ENCODE results near the gene PSMA7.

PSMA7 gene

DNA sequence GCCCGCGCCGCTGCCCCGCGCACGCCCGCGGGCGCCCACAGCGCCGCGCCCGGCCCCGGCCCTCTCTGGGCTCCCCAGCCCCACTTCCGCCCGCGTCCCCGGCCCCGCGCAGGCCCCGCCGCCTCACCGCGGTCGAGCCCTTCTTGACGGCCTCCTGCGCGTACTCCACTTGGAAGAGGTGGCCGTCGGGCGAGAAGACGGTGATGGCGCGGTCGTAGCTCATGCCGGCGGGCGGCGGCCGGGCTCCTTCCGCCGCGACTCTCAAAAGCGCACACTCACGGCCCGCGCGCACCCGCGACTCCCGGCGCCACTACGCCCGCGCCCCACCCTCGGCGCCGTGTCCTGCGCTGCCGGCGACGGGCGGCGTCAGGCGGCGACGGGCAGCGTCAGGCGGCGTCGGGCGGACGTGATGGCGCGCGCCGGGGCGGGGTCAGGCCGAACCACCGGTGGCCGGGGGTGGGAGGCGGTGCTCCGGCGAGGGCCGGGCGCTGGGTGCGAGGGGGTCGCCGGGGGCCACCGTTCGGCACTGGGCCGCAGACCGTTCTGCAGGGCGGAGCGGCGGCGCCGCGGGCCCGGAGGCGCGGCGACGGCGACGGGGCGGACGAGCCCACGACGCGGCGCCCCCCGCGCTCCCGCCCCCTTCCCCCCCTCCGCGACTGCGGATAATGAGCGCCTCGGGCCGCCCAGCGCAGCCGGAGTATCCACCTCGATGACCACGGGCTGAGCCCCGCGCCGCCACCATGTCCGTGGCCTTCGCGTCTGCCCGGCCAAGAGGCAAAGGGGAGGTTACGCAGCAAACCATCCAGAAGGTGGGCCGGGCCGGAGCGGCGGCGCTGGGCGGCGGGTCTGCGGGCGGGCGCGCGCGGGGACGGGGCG lies at the start of gene PSMA7, which contains the start of gene SS18L1:
Gene PSMA7 (minus strand): TSS at position 314 of the 876 bp plus-strand sequence. CDS start 91 bp downstream, at position 223.
Gene SS18L1 (plus strand): TSS at position 689 of the 876 bp plus-strand sequence. CDS start 52 bp downstream, at position 741.
- peak; percentile 49 for DNase-seq

DNA sequence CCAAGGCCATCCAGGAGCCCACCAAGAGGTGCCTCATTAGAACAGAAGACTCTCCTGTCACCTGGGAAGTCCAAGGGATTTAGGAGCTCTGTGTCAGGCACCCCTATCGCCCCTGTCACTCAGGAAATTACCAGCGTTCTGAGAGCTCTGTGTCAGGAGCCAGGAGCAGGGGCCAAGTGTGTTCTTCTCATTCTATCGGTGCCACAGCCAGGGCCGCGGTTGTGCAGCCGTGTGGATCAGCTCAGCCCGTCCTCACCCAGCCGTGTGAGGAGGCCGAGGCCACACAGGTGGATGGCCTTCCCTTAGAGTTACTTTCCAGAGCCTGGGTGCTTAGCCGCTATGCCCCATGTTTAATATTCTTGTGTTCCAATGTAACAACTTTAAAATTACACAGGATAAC lies 49.4 kb upstream of the PSMA7 start:
- DNase-seq = no peak

DNA sequence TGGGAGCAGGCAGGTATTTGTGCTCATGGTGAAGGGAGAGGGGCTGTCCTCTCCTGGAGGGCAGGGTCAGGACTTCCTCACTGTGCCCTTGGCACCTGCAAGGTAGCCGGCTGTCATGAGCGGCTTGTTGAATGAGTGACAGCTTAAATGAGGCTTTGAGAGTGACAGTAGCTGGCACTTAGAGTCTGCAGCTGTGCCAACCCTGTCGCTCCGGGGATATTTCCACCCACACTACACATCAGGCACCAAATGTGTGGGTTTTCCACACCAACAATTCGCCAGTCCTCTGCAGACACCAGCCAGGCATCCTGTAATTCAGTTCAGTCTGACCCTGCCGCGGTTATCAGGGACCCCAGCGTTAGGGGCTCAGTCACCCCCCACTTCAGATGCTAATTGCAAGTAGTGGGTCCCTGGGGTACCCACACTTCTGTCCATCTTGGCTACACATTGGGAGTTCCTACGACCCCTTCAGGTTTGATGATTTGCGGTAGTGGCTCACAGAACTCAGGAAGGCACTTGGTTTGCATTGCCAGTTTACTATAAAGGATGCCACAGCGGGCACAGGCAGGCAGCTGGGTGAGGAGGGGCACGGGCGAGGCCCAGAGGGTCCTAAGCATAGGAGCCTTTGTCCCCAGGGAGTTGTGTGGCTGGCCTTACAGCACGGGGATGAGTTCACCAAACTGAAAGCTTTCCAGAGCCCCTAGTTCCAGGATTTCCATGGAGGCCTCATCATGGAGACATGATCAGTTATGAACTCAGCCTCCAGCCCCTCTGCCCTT lies 48.8 kb upstream of the PSMA7 start:
- no peak for DNase-seq

DNA sequence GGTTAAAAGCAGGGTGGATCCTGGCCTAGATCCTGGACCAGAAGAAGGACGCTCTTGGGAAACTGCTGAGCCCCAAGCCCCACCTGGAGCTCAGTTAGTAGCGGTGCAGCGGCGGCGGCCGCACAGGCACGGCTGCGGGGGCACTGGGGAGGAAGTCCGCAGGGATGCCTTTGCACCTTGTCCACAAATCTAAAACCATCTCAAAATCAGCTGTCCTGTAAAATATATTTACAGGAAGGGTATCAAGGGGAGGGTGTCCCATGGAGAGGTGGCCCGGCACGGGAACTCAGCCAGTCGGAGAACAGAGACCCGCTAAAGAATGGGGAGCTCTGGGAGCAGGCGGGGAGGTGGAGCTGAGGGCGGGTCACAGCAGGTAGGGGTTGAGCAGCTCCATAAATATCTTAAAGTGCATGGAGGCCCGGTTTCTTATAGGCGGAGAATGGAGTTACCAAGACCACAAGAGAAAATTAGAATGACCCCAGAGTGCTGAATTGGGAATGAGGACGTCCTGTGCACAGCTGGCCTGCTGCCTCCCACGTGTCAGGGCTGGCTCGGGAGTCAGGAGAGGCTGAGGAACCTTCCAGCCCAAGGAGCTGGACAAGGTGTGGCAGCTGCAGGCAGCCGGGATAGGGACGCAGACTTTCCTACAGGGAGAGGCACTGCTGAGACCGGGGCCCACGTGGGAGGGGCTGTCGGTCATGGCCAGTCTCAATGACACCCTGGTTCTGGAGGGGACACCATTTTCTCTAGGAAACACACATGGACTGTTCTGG lies 47.6 kb upstream of the PSMA7 start:
- no peak for DNase-seq

DNA sequence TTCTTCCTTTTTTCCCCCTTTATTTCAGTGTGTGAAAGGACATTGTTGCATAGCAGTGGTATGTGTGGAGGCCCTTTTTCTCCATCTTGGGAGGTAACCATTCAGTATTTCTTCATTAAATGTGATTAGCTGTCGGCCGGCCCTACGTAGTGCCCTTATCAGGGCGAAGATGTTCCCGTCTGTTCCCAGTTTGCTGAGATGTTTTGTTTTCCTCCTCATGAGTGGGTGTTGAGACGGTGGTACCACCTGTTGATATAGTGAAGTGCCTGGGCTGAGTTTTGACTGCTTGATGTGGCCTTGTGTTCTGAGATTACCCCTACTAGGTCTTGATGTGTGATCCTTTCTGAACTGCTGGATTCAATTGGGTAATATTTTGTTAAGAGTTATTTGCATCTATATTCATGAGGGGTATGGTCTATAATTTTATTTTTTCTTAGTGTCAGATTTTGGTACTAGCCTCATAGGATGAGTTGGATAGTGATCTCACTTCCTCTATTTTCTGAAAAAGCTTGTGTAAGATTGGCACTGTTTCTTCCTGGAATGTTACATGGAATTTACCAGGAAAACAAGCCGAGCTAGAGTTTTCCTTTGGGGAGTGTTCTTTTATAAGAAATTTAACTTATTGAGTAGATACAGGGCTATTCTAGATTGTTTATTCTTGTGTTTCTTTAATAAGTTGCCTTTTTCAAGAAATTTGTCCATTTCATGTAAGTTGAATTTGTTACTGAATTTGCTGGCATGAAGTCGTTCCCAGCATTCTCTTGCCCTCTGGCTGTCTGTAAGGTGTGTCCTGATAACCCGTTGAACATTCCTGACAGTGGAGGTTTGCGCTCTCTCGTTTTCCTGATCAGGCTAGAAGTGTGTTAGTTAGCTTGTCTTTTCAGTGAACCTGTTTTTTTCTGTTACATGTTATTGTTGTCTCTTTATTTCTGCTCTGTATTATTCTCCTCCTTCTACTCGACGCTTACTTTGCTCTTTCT lies 44.0 kb upstream of the PSMA7 start:
- no peak for DNase-seq

DNA sequence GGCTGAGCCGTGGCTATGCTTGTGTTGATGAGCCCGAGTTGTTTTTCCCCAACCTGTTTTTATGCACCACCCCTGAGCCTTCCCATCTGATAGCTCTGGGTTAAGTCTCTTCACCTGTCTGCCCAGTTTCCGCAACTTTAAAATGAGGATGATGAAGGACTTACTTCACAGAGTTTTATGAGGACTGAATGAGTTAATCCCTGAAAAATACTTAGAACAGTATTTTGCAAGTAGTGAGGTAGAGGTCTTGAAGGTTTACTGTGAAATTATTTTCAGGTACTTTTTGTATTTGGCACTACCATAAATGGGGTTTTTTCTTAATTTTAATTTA lies 42.9 kb upstream of the PSMA7 start:
- no peak for DNase-seq

DNA sequence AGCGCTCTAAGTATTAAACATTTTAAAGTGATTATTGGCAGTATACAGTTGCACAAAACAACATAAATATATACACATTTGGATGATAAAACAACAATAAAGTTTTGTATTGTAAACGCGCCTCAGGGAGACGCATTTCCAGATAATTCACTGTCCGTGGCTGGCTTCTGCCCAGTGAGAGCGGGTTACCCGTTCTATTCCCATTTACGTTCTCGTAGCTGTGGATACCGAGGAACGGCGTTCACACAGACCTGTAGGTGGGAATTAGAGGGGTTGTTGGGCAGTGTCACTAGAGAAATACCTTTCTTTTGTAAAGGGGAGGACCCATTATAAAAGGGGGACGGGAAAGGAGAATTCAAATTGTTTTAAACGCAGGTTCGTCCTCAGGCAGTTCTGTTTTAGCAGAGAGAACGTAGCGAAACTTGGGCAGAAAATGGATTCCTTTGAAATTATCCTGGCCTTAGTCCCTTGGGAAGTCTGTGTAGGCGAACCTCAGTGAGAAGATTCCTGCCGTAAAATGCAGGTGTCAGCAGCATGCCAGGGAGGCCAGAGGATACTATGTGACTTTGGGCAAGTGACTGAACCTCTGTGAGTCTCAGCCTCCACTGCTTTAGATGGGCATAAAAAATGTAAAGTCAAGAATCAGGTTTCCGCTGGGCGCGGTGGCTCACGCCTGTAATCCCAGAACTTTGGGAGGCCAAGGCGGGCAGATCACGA lies 40.4 kb upstream of the PSMA7 start:
- no peak for DNase-seq

DNA sequence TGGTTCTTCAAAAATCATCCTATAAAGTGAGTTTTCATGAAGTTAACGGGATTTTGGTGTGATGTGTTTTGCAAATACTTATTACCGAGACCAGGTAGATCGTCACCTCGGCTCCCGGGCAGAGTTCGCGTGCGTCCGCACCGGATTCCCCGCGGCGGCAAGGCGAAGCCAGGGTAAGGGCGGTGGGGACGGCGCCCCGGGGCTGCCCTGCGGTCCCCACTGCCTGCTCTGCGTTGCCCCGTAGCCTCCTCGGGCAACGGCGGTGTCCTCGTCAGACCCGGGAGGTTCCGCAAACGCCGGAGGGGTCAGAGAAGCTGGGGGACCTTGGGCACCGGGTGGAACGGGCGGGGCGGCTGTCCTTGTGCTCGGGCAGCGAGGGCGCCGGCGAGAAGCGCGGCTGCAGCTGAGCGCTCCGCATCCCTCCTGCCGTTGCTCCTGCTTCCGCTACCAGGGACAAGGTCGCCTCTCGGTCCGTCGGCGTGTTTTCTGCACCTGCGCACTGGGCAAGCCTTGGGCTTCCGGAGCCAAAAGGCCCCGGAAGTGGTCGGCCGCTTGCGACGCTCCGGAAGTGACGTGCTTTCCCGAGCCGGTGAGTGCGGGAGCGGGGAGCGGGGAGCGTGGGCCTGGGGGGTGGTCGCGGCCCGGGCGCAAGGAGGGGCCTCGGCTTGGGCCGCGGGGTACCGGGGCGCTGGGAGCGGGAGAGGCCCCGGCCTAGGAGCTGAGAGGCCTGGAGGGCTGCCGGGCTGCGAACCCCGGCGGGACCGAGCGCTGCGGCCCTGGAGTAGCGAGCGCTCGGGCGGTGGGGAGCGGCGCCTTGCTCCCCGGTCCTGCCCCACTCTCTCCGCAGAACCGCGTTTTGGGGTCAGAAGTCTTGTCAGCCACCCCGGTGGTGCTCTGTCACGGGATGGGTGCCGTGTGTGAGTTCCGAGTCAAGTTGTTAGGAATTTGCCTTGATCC lies 39.6 kb upstream of the PSMA7 start, which contains the start of gene MTG2:
Gene MTG2 (plus strand): TSS at position 560 of the 957 bp plus-strand sequence. CDS start 10,393 bp downstream, outside the sequence.
- peak; percentile 80 for DNase-seq

DNA sequence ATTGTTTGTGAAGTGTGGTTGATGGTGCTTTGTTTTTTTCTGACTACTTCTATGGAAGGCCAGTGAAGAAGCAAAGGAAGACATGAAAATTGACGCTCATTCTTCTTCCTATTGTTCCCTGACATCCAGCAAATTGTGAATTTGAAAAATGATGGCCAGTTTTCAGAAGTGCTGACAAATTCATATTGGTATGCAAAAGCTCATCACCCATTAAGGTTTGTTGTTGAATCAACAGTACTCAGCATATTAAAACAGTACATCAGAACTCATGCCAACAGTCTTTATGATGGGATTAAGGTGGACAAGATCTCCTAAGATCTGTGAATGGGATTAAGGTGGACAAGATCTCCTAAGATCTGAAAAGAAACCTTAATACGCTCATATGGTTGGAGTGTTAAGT lies 38.6 kb upstream of the PSMA7 start:
- DNase-seq = no peak

DNA sequence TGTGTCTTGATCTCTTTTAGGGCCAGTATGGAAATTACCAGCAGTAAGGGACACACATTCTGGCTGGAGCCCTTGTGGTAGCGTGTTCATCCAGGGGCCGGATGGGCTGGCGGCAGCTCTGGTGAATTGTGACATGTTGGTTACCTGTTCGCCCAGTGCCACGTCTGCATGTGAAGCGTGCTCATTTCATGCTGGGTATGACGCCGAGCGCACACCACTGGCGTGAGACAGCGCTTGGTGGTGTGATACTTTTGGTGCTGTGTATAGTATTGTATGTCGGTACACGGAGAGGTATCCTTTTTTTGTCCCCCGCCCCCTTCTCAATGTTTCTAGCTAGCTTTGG lies 35.9 kb upstream of the PSMA7 start:
- no peak for DNase-seq

DNA sequence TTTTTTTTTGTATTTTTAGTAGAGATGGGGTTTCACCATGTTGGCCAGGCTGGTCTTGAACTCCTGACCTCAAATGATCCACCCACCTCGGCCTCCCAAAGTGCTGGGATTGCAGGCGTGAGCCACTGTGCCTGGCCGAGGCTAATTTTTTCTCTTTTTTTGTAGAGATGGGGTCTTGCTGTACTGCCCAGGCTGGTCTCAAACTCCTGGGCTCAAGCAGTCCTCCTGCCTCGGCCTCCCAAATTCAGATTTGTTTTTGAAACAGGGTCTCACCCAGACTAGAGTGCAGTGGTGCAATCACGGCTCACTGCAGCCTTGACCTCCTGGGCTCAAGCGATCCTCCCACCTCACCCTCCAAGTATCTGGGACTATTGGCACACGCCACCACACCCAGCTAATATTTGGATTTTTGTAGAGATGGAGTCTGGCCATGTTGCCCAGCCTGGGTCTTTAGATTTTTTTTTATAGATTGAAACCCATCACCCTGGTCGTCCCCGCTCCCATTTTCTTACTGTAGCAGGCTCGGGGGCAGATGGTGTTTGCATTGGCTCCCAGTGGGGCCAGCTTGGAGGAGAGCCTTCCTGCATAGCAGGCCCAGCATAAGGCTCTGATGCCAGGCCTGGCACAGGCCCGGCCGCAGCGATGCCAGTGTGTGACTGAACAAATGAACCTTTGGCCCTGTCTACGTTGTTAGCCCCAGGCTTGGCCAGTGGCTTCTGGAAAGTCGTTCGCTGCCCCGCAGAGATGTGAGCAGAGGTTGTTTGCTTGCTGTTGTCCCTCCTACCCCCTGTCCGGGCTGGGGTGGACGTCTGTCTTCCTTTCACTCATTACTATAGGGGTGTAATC lies 35.3 kb upstream of the PSMA7 start:
- DNase-seq = no peak

DNA sequence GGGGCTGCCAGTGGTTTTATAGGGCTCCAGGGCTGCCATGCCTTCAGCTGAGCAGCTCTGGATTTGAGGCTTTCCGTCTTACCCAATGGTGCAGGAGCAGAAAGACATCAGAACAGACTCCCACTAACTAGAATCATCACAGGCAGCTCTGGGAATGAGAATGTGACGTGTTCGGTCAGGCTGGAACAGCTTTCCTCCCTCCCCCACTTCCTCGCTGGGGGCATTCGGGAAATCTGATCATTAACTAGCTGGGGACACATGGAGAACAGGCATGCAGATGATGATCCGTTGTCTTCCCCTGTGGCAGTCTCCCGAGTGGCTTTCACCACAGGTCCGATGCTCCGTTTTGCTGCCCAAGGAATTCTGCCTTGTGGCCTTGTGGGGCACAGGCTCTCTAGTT lies 34.1 kb upstream of the PSMA7 start:
- no peak for DNase-seq

DNA sequence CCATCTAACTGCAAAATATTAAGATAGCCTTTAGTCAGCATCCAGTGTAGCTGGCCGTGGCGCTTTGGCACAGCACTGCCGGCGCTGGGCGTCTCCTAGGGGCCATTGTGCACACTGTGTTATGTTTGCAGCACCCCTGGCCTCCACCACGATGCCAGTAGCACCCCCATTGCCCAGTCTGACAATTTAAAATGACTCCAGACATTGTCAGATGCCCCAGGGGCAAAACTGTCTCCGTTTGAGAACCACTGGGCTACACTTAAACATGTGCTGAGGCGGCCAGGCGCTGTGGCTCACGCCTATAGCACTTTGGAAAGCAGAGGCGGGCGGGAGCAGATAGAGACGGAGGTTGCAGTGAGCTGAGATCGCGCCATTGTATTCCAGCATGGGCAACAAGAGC lies 33.7 kb upstream of the PSMA7 start:
- DNase-seq = no peak

DNA sequence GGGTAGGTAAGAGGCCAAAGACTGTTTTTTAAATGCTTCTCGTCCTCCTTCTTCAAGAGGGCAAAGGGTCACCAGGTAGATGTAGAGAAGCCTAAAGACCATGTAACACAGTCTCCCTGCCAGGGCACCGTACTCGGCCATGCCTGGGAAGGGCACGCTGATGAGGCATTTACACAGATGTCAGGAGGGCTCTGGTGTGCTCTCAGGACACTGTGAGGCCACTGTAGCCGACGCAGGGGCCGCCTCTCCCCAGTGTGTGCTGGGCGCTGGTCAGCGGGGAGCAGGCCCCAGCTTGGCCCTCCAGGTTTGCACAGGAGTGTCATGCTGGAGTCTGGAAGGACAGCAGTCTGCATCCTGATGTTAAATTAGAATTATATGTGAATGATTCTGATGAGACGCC lies 32.5 kb upstream of the PSMA7 start:
- DNase-seq = no peak

DNA sequence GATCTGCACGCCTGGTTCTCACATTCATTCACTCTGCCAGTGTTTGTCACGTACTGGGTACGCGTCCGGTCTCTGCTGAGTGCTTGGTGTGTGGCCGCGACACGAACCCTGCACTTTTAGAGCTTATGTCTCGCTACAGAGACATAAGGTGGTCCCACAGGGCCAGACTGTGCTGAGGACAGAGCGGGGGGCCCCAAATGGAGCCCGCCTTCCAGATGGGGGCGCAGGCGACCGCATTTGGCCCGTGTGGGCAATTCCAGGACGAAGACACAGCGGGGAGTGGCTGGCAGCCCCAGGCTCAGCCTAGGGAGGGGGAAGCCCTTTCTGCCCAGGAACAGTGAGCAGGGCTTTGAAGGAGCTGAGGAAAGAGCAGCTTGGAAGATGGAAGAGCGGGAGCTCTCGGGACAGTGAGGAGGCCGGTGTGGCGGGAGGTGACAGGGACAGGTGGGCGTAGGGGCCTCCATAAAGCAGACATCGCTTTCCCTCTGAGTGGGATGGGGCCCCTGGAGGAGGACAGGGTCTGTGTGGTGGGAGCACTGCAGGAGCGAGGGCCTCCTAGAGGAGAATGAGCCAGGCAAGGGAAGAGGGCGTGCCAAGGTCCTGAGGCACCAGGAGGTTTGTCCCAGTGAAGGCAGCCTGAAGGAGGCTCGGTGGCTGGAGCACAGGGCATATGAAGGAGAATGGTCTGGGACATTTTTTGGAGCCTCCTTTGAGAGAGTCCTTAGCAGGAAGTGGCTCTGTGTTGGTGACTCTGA lies 31.9 kb upstream of the PSMA7 start:
- DNase-seq = no peak

DNA sequence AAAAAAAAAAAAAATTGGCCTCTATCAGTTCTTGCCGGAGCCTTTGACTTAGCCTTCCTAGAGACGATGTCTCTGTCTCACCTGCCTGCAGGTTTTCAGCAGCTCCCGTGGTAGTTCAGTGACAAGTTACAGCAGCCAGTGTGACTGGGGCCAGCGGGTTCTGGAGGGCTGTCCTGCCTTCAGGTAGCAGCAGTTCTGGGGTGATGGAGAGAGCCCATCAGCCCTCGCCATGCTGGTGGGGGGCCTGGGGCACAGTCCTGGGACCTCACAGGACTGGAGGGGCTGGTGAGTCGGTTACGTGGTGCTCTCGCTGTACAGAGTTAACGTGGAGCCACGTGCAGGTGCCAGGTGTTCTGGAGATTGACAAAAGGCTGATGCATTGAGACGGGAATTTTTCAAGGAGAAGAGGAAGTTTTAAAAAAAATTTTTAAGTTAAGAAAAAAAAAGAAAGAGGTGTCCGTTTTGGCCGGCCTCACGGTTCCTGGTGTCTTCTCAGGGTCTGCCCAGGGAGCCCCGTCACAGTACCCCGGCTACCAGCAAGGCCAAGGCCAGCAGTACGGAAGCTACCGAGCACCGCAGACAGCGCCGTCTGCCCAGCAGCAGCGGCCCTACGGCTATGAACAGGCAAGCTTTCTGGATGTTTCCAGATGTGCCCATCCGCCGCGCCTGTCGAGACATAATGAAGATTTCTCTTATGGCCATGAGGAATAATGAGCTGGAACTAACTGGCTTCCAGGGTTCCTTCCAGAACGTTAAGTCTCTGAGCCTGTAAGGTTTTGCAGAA lies 31.0 kb upstream of the PSMA7 start:
- DNase-seq = no peak

DNA sequence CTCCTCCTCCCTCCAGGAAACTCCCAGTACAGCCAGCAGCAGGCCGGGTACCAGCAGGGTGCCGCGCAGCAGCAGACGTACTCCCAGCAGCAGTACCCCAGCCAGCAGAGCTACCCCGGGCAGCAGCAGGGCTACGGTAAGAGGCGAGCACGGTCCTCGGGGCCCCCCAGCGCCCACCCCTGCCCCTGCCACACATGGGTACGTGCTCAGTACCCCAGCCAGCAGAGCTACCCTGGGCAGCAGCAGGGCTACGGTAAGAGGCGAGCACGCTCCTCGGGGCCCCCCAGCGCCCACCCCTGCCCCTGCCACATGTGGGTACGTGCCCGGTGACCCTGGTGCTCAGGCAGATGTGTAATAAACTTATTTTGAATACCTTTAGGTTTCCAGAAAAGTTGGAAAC lies 29.5 kb upstream of the PSMA7 start:
- no peak for DNase-seq

DNA sequence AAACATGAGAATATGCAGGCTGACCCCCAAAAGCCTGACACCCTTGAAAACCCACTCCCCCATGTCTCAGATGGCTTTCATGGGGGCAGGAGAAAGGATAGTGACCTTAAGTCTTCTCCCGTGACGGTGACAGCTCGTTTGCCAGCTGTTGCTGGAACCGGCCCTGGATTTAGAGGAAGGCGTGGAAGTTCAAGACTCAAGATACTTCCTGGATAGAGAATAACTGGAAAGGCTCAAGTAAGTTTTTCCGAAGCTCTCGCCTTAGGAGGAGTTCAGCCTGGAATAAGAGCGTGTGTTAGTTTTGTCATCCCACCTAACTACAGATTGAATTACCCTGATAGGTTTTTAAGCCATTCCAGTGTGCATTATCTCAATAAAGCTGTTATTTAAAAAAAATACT lies 28.1 kb upstream of the PSMA7 start:
- no peak for DNase-seq

Data from NCI-H187 treated with DMSO at 0.1 percent for 48 hours (cell line).